ENCODE data around the gene ADAMTS7.

GRCh38 chr15:78837131-78837530 is 25.9 kb upstream of the ADAMTS7 start:
- TF ChIP-seq POLR2A (IDR thresholded peaks at IDR 0.05; ENCODE audit: low read depth, low read length), result no peak
- TF ChIP-seq POLR2AphosphoS5 (IDR thresholded peaks at IDR 0.05; ENCODE audit: low read depth, low read length), result no peak
- TF ChIP-seq TAF1 (IDR thresholded peaks at IDR 0.05; ENCODE audit: low read depth, low read length), result no peak
- no peak for TF ChIP-seq POU2F2 (IDR thresholded peaks at IDR 0.05; ENCODE audit: low read depth, low read length)
- TF ChIP-seq SPI1 (IDR thresholded peaks at IDR 0.05; ENCODE audit: low read depth, low read length), result no peak
